Natural killer cell treated with Interleukin-12 subunit alpha and Interleukin-12 subunit beta and Interleukin-15 and Interleukin-18, amount 100 ng/mL, for 72 hours (primary cell): ENCODE data around the gene CCDC17. TPM values are rescaled to one million over a fixed set of nuclear protein-coding genes. Genes with fewer than 3 reads are reported as not detected.
"Not testable (repeated sequence)": the region's sequence is repeated elsewhere in the genome, so short reads cannot be mapped to it uniquely, and the experiment has no call there.

Experiments
- ATAC-seq, 2 donors: fragments of 150-1000 bp; cut with Tn5 transposase in 1 of 2; sonication (Bioruptor Pico), chemical (Tn5 transposase) in 1 of 2; 2 replicates each; pipeline ENCODE4 v1.10.0; 2021
- DNase-seq: peaks from one replicate; pipeline ENCODE4 v3.0.0; 2022; ENCODE audit warnings: low spot score
- H3K27ac Mint-ChIP-seq, 2 donors: 1 replicate in 1 of 2; 2 replicates in 1 of 2; pipeline ENCODE4 v1.8.0; 2022; ENCODE audit warnings: mixed read lengths in 2 of 2, mild to moderate bottlenecking in 1 of 2, moderate library complexity in 1 of 2
- H3K27me3 Mint-ChIP-seq, 2 donors: 1 replicate in 1 of 2; 2 replicates in 1 of 2; pipeline ENCODE4 v1.8.0; 2022; ENCODE audit warnings: mixed read lengths in 2 of 2
- H3K36me3 Mint-ChIP-seq: one replicate; pipeline ENCODE4 v1.8.0; 2022; ENCODE audit warnings: mixed read lengths
- H3K4me1 Mint-ChIP-seq, 2 donors: 1 replicate in 1 of 2; 2 replicates in 1 of 2; pipeline ENCODE4 v1.8.0; 2022; ENCODE audit warnings: low read depth in 2 of 2, mixed read lengths in 2 of 2, mild to moderate bottlenecking in 1 of 2
- H3K4me3 Mint-ChIP-seq: one replicate; pipeline ENCODE4 v1.8.0; 2022; ENCODE audit warnings: mixed read lengths
- H3K9me3 Mint-ChIP-seq: 2 replicates; pipeline ENCODE4 v1.8.0; 2022; ENCODE audit warnings: mixed read lengths
- total RNA-seq, 2 donors: library from RNA; stranded (reverse); gene quantifications; one replicate each; pipeline ENCODE4 v1.2.3, GENCODE V29; 2022

Gene CCDC17
- total RNA-seq, 2 donors from 2014 or later = 4.4 to 6.9 TPM

- ATAC-seq = no peak
- H3K27me3 Mint-ChIP-seq = no peaks in the 10 kb centered on the region
- no peak overlapping the region for H3K4me3 Mint-ChIP-seq
- no peaks in the 10 kb centered on the region for H3K9me3 Mint-ChIP-seq
- DNase-seq = no peak
- H3K36me3 Mint-ChIP-seq = peaks cover 32% of the 10 kb centered on the region
- H3K27ac Mint-ChIP-seq = no peak overlapping the region
- peaks cover 1 to 5% of the 10 kb centered on the region in 2 donors for H3K4me1 Mint-ChIP-seq
Measured at GRCh38 chr1:45612941-45613579, 10.8 kb downstream of the CCDC17 start.

DNA sequence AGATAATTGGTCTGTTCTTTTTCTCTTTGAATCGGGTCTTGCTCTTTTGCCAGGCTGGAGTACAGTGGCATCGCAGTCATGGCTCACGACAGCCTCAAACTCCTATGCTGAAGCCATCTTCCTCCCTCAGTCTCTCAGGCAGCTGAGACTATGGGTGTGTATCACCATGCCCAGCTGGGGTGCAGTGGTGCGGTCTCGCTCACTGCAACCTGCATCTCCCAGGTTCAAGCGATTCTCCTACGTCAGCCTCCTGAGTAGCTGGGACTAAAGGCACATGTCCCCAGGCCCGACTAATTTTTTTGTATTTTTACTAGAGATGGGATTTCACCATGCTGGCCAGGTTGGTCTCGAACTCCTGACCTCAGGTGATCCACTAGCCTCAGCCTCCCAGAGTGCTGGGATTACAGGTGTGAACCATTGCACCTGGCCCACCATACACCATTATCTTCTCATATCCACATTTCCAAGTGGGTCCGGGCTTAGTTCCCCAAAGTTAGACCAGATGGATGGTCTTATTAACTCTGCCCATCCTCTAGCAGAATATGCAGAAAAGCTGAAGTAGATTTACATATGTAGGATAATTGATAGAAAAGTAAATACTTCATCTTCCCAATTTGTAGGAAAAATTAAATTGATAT, 13.1 kb downstream of the CCDC17 start:
- no peaks in the 10 kb centered on the region for H3K27me3 Mint-ChIP-seq
- no peaks in the 10 kb centered on the region for H3K9me3 Mint-ChIP-seq
- no peak overlapping the region for H3K4me3 Mint-ChIP-seq
- no peak overlapping the region for H3K27ac Mint-ChIP-seq
- peaks cover 42% of the 10 kb centered on the region for H3K36me3 Mint-ChIP-seq
- peaks cover 13 to 16% of the 10 kb centered on the region in 2 donors for H3K4me1 Mint-ChIP-seq
- DNase-seq = no peak
- no peak for ATAC-seq

- ATAC-seq (no peak), DNase-seq (no peak)
- H3K27ac Mint-ChIP-seq = peak overlapping the region; percentile 43 to 51
- no peaks in the 10 kb centered on the region for H3K27me3 Mint-ChIP-seq
- no peaks in the 10 kb centered on the region for H3K9me3 Mint-ChIP-seq
- H3K36me3 Mint-ChIP-seq = peaks cover 36% of the 10 kb centered on the region
- H3K4me1 Mint-ChIP-seq = peaks cover 16% of the 10 kb centered on the region in 2 donors
- H3K4me3 Mint-ChIP-seq = no peak overlapping the region
Measured at GRCh38 chr1:45608175-45609156, 15.4 kb downstream of the CCDC17 start.

DNA sequence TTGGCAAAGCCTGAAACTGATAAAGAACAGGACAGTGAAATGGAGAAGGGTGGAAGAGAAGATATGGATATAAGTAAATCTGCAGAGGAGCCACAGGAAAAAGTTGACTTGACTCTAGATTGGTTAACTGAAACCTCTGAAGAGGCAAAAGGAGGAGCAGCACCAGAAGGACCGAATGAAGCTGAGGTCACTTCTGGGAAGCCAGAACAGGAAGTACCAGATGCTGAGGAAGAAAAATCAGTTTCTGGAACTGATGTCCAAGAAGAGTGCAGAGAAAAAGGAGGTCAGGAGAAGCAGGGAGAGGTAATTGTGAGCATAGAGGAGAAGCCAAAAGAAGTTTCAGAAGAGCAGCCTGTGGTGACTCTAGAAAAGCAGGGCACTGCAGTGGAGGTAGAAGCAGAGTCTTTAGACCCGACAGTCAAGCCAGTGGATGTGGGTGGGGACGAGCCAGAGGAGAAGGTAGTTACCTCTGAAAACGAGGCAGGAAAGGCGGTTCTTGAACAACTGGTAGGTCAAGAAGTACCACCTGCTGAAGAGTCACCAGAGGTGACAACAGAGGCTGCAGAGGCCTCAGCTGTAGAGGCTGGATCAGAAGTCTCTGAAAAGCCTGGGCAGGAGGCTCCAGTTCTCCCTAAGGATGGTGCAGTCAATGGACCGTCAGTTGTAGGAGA, 16.3 kb downstream of the CCDC17 start:
- no peaks in the 10 kb centered on the region for H3K27me3 Mint-ChIP-seq
- H3K4me1 Mint-ChIP-seq = peaks cover 16 to 20% of the 10 kb centered on the region in 2 donors
- ATAC-seq (peak in 1 of 2 donors; percentile 6), DNase-seq (no peak)
- peak overlapping the region; percentile 43 to 51 for H3K27ac Mint-ChIP-seq
- H3K9me3 Mint-ChIP-seq = no peaks in the 10 kb centered on the region
- peaks cover 31% of the 10 kb centered on the region for H3K36me3 Mint-ChIP-seq
- H3K4me3 Mint-ChIP-seq = no peak overlapping the region

- DNase-seq (no peak), ATAC-seq (no peak)
- H3K27ac Mint-ChIP-seq = no peak overlapping the region
- no peaks in the 10 kb centered on the region for H3K9me3 Mint-ChIP-seq
- no peaks in the 10 kb centered on the region for H3K27me3 Mint-ChIP-seq
- H3K4me1 Mint-ChIP-seq = peaks cover 28 to 35% of the 10 kb centered on the region in 2 donors
- no peak overlapping the region for H3K4me3 Mint-ChIP-seq
- H3K36me3 Mint-ChIP-seq = peaks cover 32% of the 10 kb centered on the region
Measured at GRCh38 chr1:45604239-45604638, 19.6 kb downstream of the CCDC17 start.

- Mint-ChIP-seq H3K4me1 (peaks cover 15 to 36% of the 10 kb centered on the region in 2 donors), H3K36me3 (peaks cover 16% of the 10 kb centered on the region)
- DNase-seq = not testable (repeated sequence)
Measured at GRCh38 chr1:45596765-45597164, 27.1 kb downstream of the CCDC17 start.

DNA sequence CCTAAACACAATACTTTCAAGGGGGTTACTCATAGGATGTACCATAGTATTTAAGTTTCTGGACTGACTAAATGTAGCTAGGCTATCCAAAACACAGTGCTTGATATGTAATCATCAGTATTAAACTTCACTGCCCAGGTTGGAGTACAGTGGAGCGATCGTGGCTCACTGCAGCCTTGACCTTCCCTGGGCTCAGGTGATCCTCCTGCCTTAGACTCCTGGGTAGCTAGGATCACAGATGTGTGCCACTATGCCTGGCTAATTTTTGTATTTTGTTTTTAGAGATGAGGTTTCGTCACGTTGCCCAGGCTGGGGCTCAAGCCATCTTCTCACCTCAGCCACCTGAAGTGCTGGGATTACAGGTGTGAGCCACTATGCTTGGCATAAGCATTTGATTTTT, 29.4 kb downstream of the CCDC17 start:
- H3K9me3 Mint-ChIP-seq = no peaks in the 10 kb centered on the region
- peaks cover 10% of the 10 kb centered on the region for H3K36me3 Mint-ChIP-seq
- H3K27me3 Mint-ChIP-seq = no peaks in the 10 kb centered on the region
- H3K27ac Mint-ChIP-seq = no peak overlapping the region
- H3K4me3 Mint-ChIP-seq = no peak overlapping the region
- H3K4me1 Mint-ChIP-seq = peaks cover 15 to 18% of the 10 kb centered on the region in 2 donors
- ATAC-seq = no peak
- DNase-seq = no peak

More at GRCh38 chr1:45596765-45597164, 27.1 kb downstream of the CCDC17 start:
- not testable (repeated sequence) for ATAC-seq, H3K27me3 Mint-ChIP-seq, H3K27ac Mint-ChIP-seq, H3K9me3 Mint-ChIP-seq, H3K4me3 Mint-ChIP-seq

DNA sequence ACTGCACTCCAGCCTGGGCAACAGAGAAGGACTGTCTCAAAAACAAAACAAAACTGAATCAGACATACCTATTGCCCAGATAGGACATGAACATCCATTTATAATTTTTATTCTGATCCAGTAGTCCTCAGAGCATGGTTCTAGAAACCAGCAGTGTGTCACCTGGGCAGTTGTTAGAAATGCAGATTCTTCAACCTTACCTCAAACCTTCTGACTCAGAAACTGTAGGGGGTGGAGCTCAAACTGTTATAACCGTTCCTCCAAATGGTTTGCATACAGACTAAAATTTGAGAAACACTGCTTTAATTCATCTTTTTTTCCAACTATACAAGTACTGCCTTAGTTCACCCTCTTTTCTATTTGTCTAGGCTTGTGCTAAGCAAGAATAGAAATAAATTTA, 34.0 kb downstream of the CCDC17 start:
- Mint-ChIP-seq H3K9me3 (no peaks in the 10 kb centered on the region), H3K4me1 (peaks cover 28 to 29% of the 10 kb centered on the region in 2 donors), H3K27me3 (no peaks in the 10 kb centered on the region), H3K4me3 (no peak overlapping the region), H3K27ac (no peak overlapping the region), H3K36me3 (no peaks in the 10 kb centered on the region)
- no peak for ATAC-seq
- no peak for DNase-seq

GRCh38 chr1:45586769-45587168, 37.1 kb downstream of the CCDC17 start:
- peak overlapping the region; percentile 100 for H3K4me3 Mint-ChIP-seq

GRCh38 chr1:45585496-45586075, 38.3 kb downstream of the CCDC17 start:
- Mint-ChIP-seq H3K27ac (peak overlapping the region; percentile 96), H3K36me3 (no peaks in the 10 kb centered on the region), H3K9me3 (no peaks in the 10 kb centered on the region), H3K4me1 (peaks cover 35 to 37% of the 10 kb centered on the region in 2 donors), H3K27me3 (no peaks in the 10 kb centered on the region), H3K4me3 (peak overlapping the region; percentile 100)
- ATAC-seq (no peak), DNase-seq (no peak)

More at GRCh38 chr1:45586769-45587168, 37.1 kb downstream of the CCDC17 start:
- Mint-ChIP-seq H3K9me3 (no peaks in the 10 kb centered on the region), H3K27me3 (no peaks in the 10 kb centered on the region), H3K4me1 (peaks cover 35 to 43% of the 10 kb centered on the region in 2 donors), H3K27ac (peak overlapping the region; percentile 91 to 96), H3K36me3 (no peaks in the 10 kb centered on the region)
- no peak for ATAC-seq
- DNase-seq = no peak

- DNase-seq = no peak
- no peaks in the 10 kb centered on the region for H3K9me3 Mint-ChIP-seq
Measured at GRCh38 chr1:45585110-45585426, 38.8 kb downstream of the CCDC17 start.

DNA sequence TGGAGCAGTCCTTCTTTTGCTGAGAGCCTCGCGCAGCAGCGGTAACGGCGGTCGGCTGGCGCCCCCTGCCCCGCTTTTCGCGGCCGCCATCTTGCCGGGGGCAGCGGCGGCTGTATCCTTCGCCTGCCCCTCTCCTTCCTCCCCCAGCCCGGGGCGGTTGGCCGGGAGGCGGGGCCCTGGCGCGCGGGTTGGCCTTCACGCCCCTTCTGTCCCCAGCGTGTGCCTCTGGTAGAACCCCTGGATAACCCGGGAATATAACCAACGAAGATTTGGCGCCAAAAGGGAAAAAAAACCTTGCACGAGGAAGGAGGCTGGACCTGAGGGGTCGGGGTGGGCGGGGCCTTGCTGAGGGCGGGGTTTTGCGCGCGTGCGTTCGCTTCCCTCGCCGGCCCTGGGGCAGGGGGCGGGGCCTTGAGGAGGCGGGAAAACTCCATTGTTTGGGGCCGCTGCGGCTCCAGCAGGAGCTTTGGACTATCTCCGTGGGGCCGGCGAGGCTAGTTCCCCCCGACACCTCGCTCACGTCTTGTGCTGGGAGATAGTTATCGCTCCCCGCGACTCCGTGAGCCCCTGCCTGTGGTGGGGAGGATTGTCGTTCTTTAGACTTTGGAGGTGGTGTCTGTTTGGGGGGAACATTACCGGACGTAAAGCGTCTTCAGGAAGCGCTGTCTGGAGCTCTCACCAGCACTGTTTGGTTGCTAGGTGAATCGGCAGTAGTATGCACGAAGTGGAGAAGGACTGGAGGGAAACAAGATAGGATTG, 39.3 kb downstream of the CCDC17 start:
- H3K27me3 Mint-ChIP-seq = no peaks in the 10 kb centered on the region
- H3K4me1 Mint-ChIP-seq = peaks cover 35 to 37% of the 10 kb centered on the region in 2 donors
- DNase-seq (peak; percentile 86), ATAC-seq (peak; percentile 70 to 77)
- H3K36me3 Mint-ChIP-seq = no peaks in the 10 kb centered on the region
- H3K27ac Mint-ChIP-seq = peak overlapping the region; percentile 96
- H3K9me3 Mint-ChIP-seq = no peaks in the 10 kb centered on the region
- peak overlapping the region; percentile 100 for H3K4me3 Mint-ChIP-seq

More at GRCh38 chr1:45585110-45585426, 38.8 kb downstream of the CCDC17 start:
- Mint-ChIP-seq H3K27me3 (no peaks in the 10 kb centered on the region), H3K4me1 (peaks cover 35 to 37% of the 10 kb centered on the region in 2 donors), H3K4me3 (peak overlapping the region; percentile 100), H3K27ac (peak overlapping the region; percentile 96), H3K36me3 (no peaks in the 10 kb centered on the region)
- no peak for ATAC-seq
